MM.1S (cell line): ENCODE measurements around the gene THRB.

Source experiments
- DNase-seq: peaks from one replicate; pipeline ENCODE4 v3.0.0-alpha.2; 2015
- H2AFZ ChIP-seq: fragments of 300-600 bp; sonication (generic); 2 replicates; pipeline ENCODE4 v1.6.0; 2016; ENCODE audit warnings: antibody characterized with exemption, low read length
- H3F3A ChIP-seq: fragments of 300-600 bp; sonication (generic); 2 replicates; pipeline ENCODE4 v1.6.1; 2016; ENCODE audit warnings: mild to moderate bottlenecking, antibody characterized with exemption, low read length, moderate library complexity, mixed read lengths; ENCODE audit not compliant: insufficient read depth
- H3K27ac ChIP-seq: fragments of 300-600 bp; sonication (generic); 2 replicates; pipeline ENCODE4 v1.5.1; 2016; ENCODE audit warnings: mild to moderate bottlenecking, low read length
- H3K27me3 ChIP-seq: fragments of 300-600 bp; sonication (generic); replicated peaks from 2 replicates; pipeline ENCODE4 v1.6.0; 2016; ENCODE audit warnings: low read length; ENCODE audit not compliant: insufficient read depth
- H3K36me3 ChIP-seq: fragments of 300-600 bp; sonication (generic); replicated peaks from 2 replicates; pipeline ENCODE4 v1.6.1; 2016; ENCODE audit warnings: mild to moderate bottlenecking, low read length, mixed read lengths; ENCODE audit not compliant: insufficient read depth
- H3K4me1 ChIP-seq: fragments of 300-600 bp; sonication (generic); 2 replicates; pipeline ENCODE4 v1.6.1; 2016; ENCODE audit warnings: low read length, mixed read lengths
- H3K4me2 ChIP-seq: fragments of 300-600 bp; sonication (generic); 2 replicates; pipeline ENCODE4 v1.6.0; 2016; ENCODE audit warnings: low read depth, low read length
- H3K4me3 ChIP-seq: fragments of 300-600 bp; sonication (generic); 2 replicates; pipeline ENCODE4 v1.5.1; 2016; ENCODE audit warnings: low read length, mixed read lengths
- H3K79me2 ChIP-seq: fragments of 300-600 bp; sonication (generic); 2 replicates; pipeline ENCODE4 v1.6.1; 2016; ENCODE audit warnings: mixed run types, low read length, mixed read lengths
- H3K9ac ChIP-seq: fragments of 300-600 bp; sonication (generic); 2 replicates; pipeline ENCODE4 v1.6.1; 2016; ENCODE audit warnings: low read length, mixed read lengths
- H3K9me2 ChIP-seq: fragments of 300-600 bp; sonication (generic); replicated peaks from 2 replicates; pipeline ENCODE4 v1.6.1; 2016; ENCODE audit warnings: mild to moderate bottlenecking, low read length, mixed read lengths; ENCODE audit not compliant: insufficient read depth
- H3K9me3 ChIP-seq: fragments of 300-600 bp; sonication (generic); replicated peaks from 2 replicates; pipeline ENCODE4 v1.6.1; 2016; ENCODE audit warnings: mild to moderate bottlenecking, low read length, mixed read lengths; ENCODE audit not compliant: insufficient read depth
- H4K20me1 ChIP-seq: fragments of 300-600 bp; sonication (generic); 2 replicates; pipeline ENCODE4 v1.6.1; 2016; ENCODE audit warnings: mild to moderate bottlenecking, low read length, moderate library complexity, mixed read lengths; ENCODE audit not compliant: insufficient read depth
- CTCF ChIP-seq: fragments of 300-600 bp; sonication (generic); IDR thresholded peaks from 2 replicates; pipeline ENCODE4 v1.5.1; 2016; ENCODE audit warnings: antibody characterized with exemption, low read length, mixed read lengths
- EZH2 ChIP-seq: fragments of 300-600 bp; sonication (generic); optimal IDR thresholded peaks from 2 replicates; pipeline ENCODE3; 2017; ENCODE audit warnings: low read depth, mild to moderate bottlenecking, antibody characterized with exemption, low read length, mixed read lengths
- EZH2phosphoT487 ChIP-seq: fragments of 300-600 bp; sonication (generic); IDR thresholded peaks from 2 replicates; pipeline ENCODE4 v1.6.1; 2018; ENCODE audit warnings: antibody characterized with exemption, low read length

The THRB gene

GRCh38 chr3:24344784-24345439 lies 149.7 kb downstream of the THRB start:
- no peak overlapping the region for H3K4me2 ChIP-seq
- no peaks in the 10 kb centered on the region for H3F3A ChIP-seq
- no peak for DNase-seq
- H3K9me3 ChIP-seq: no peaks in the 10 kb centered on the region
- H3K36me3 ChIP-seq: no peaks in the 10 kb centered on the region
- no peaks in the 10 kb centered on the region for H3K4me1 ChIP-seq
- no peaks in the 10 kb centered on the region for H3K79me2 ChIP-seq
- no peak overlapping the region for H2AFZ ChIP-seq
- H3K4me3 ChIP-seq: no peak overlapping the region
- H4K20me1 ChIP-seq: no peaks in the 10 kb centered on the region
- H3K27me3 ChIP-seq: no peaks in the 10 kb centered on the region
- TF ChIP-seq EZH2phosphoT487: no peak
- TF ChIP-seq EZH2: no peak
- H3K9me2 ChIP-seq: no peaks in the 10 kb centered on the region
- no peak overlapping the region for H3K9ac ChIP-seq
- no peak overlapping the region for H3K27ac ChIP-seq

- Histone ChIP-seq H3K79me2 (no peaks in the 10 kb centered on the region), H3K36me3 (no peaks in the 10 kb centered on the region), H4K20me1 (no peaks in the 10 kb centered on the region), H3F3A (no peaks in the 10 kb centered on the region), H3K9me2 (no peaks in the 10 kb centered on the region), H3K9me3 (no peaks in the 10 kb centered on the region), H3K9ac (no peak overlapping the region), H3K4me2 (no peak overlapping the region), H3K27ac (no peak overlapping the region), H3K4me3 (no peak overlapping the region), H2AFZ (no peak overlapping the region), H3K27me3 (no peaks in the 10 kb centered on the region), H3K4me1 (no peaks in the 10 kb centered on the region)
- no peak for TF ChIP-seq EZH2phosphoT487
- no peak for TF ChIP-seq EZH2
- no peak for TF ChIP-seq CTCF
- no peak for DNase-seq
Measured at GRCh38 chr3:24343084-24343783, 151.4 kb downstream of the THRB start.

- no peaks in the 10 kb centered on the region for H3K27me3 ChIP-seq
- no peaks in the 10 kb centered on the region for H3K36me3 ChIP-seq
- no peaks in the 10 kb centered on the region for H3K9me3 ChIP-seq
- no peaks in the 10 kb centered on the region for H3F3A ChIP-seq
- no peak overlapping the region for H3K27ac ChIP-seq
- TF ChIP-seq EZH2phosphoT487 (no peak), EZH2 (no peak), CTCF (no peak)
- H4K20me1 ChIP-seq: no peaks in the 10 kb centered on the region
- H3K4me1 ChIP-seq: no peaks in the 10 kb centered on the region
- no peak overlapping the region for H2AFZ ChIP-seq
- no peak overlapping the region for H3K9ac ChIP-seq
- no peaks in the 10 kb centered on the region for H3K79me2 ChIP-seq
- H3K9me2 ChIP-seq: no peaks in the 10 kb centered on the region
- no peak for DNase-seq
- H3K4me3 ChIP-seq: no peak overlapping the region
- no peak overlapping the region for H3K4me2 ChIP-seq
Measured at GRCh38 chr3:24342275-24342674, 152.4 kb downstream of the THRB start.

- no peak overlapping the region for H3K4me3 ChIP-seq
- no peaks in the 10 kb centered on the region for H3K79me2 ChIP-seq
- no peaks in the 10 kb centered on the region for H4K20me1 ChIP-seq
- no peaks in the 10 kb centered on the region for H3K27me3 ChIP-seq
- H3K9ac ChIP-seq: no peak overlapping the region
- H3K9me3 ChIP-seq: no peaks in the 10 kb centered on the region
- no peaks in the 10 kb centered on the region for H3K4me1 ChIP-seq
- no peaks in the 10 kb centered on the region for H3K9me2 ChIP-seq
- no peaks in the 10 kb centered on the region for H3K36me3 ChIP-seq
- H2AFZ ChIP-seq: no peak overlapping the region
- DNase-seq: no peak
- no peak overlapping the region for H3K27ac ChIP-seq
- H3K4me2 ChIP-seq: no peak overlapping the region
- H3F3A ChIP-seq: no peaks in the 10 kb centered on the region
- TF ChIP-seq CTCF (no peak), EZH2 (no peak), EZH2phosphoT487 (no peak)
Measured at GRCh38 chr3:24341668-24342067, 153.0 kb downstream of the THRB start.
